SW 1271 (cell line): Measurements from ENCODE around the gene PTGFRN.

Source experiments
- DNase-seq, 2 experiments: peaks; one replicate each; lab custom pipeline; 2025; lab: John Stamatoyannopoulos, UW

PTGFRN gene

GRCh38 chr1:116889380-116889779 is 20.3 kb upstream of the PTGFRN start:
- DNase-seq = no peak

- DNase-seq = no peak
Observed at GRCh38 chr1:116891396-116892079, 18.2 kb upstream of the PTGFRN start.

GRCh38 chr1:116895073-116895472 is 14.6 kb upstream of the PTGFRN start:
- no peak for DNase-seq

- no peak for DNase-seq
Observed at GRCh38 chr1:116899529-116899928, 10.2 kb upstream of the PTGFRN start.

- no peak for DNase-seq
Observed at GRCh38 chr1:116900471-116901365, 9.0 kb upstream of the PTGFRN start.

GRCh38 chr1:116902027-116902426 is 7.7 kb upstream of the PTGFRN start:
- DNase-seq = no peak

GRCh38 chr1:116902723-116903383 is 6.9 kb upstream of the PTGFRN start:
- no peak for DNase-seq

- DNase-seq = no peak
Observed at GRCh38 chr1:116904791-116905320, 4.9 kb upstream of the PTGFRN start.

- no peak for DNase-seq
Observed at GRCh38 chr1:116906812-116907211, 2.9 kb upstream of the PTGFRN start.

- no peak for DNase-seq
Observed at GRCh38 chr1:116907351-116907750, 2.4 kb upstream of the PTGFRN start.

GRCh38 chr1:116908266-116908665 is 1.4 kb upstream of the PTGFRN start:
- DNase-seq = no peak

GRCh38 chr1:116908820-116909511 is 750 bp upstream of the PTGFRN start:
- no peak for DNase-seq

GRCh38 chr1:116910379-116911187 is 867 bp downstream of the PTGFRN start:
- no peak for DNase-seq

- no peak for DNase-seq
Observed at GRCh38 chr1:116911188-116911553, 1.5 kb downstream of the PTGFRN start.

- DNase-seq = no peak
Observed at GRCh38 chr1:116911779-116912469, 2.2 kb downstream of the PTGFRN start.

- no peak for DNase-seq
Observed at GRCh38 chr1:116912846-116913245, 3.1 kb downstream of the PTGFRN start.

GRCh38 chr1:116913941-116914340 is 4.2 kb downstream of the PTGFRN start:
- no peak for DNase-seq

GRCh38 chr1:116914667-116915066 is 5.0 kb downstream of the PTGFRN start:
- DNase-seq = no peak

- no peak for DNase-seq
Observed at GRCh38 chr1:116915086-116915661, 5.5 kb downstream of the PTGFRN start.

- DNase-seq = no peak
Observed at GRCh38 chr1:116916002-116916401, 6.3 kb downstream of the PTGFRN start.
